ENCODE results near the gene INHBA. TPM values are rescaled to one million over a fixed set of nuclear protein-coding genes. Genes with fewer than 3 reads are reported as not detected.

INHBA gene
- total and polyA plus RNA-seq, 2 donors (not counting 3 experiments of a cell fraction or from before 2014, with no cell fraction given), result 22.9 to 23.2 TPM

DNA sequence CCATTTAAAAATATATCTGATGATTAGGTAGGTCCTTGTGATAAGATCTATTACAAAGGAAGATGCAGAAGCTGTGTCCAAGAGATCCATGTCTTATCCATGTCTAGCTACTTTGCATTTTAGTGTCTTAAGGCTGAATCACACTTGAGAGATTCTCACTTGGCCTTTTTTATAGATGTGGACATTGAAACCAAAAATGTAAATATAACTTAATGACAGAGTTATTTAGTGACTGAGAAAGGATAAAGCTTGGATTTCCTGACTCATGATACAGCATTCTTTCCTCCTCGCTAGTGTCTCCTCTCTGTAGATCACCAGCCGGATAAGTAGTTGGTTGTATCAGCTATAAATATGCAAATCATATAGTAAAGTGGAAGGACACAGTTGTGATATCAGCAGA is 23.3 kb downstream of the INHBA start:
- no peak overlapping the region for H3K4me2 ChIP-seq (ENCODE audit: insufficient read depth, low read length)
- H3K9ac ChIP-seq (replicated peaks; ENCODE audit: extremely low read depth, insufficient read depth, low read length), result no peak overlapping the region
- H3K4me1 ChIP-seq (ENCODE audit: control insufficient read depth, extremely low read depth, insufficient read depth, low read length), result no peaks in the 10 kb centered on the region
- TF ChIP-seq POLR2A (IDR thresholded peaks at IDR 0.05; ENCODE audit: low read depth, low read length), result no peak
- no peak for TF ChIP-seq POLR2AphosphoS5 (IDR thresholded peaks at IDR 0.05; ENCODE audit: insufficient read depth, low read depth, low read length)
- TF ChIP-seq FOS (IDR thresholded peaks at IDR 0.05; ENCODE audit: borderline replicate concordance, insufficient read depth, low read length), result no peak
- TF ChIP-seq GATA2 (IDR thresholded peaks at IDR 0.05; ENCODE audit: insufficient read depth, insufficient read length, low read depth, low read length), result no peak
- no peak for TF ChIP-seq JUN (IDR thresholded peaks at IDR 0.05; ENCODE audit: borderline replicate concordance, insufficient read depth, insufficient read length, low read depth)
- no peak for TF ChIP-seq EZH2 (IDR thresholded peaks at IDR 0.05; ENCODE audit: borderline replicate concordance, low read depth, low read length, severe bottlenecking)
- TF ChIP-seq, protein P1, sequence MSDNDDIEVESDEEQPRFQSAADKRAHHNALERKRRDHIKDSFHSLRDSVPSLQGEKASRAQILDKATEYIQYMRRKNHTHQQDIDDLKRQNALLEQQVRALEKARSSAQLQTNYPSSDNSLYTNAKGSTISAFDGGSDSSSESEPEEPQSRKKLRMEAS (IDR thresholded peaks at IDR 0.05; ENCODE audit: insufficient read depth, insufficient read length), result no peak
- H3K9me1 ChIP-seq (replicated peaks; ENCODE audit: control insufficient read depth, extremely low read depth, insufficient read depth, low read length), result no peaks in the 10 kb centered on the region
- DNase-seq (ENCODE audit: low read depth, low spot score) (no peak), FAIRE-seq (no peak)
- H3K9me3 ChIP-seq (replicated peaks; ENCODE audit: control insufficient read depth, insufficient read depth, low read length), result no peaks in the 10 kb centered on the region
- H3K27ac ChIP-seq (ENCODE audit: insufficient read depth, low read depth, low read length), result no peak overlapping the region
- H3K27me3 ChIP-seq (ENCODE audit: control insufficient read depth in 2 of 2, insufficient read depth in 2 of 2, low read length in 2 of 2), result no peaks in the 10 kb centered on the region
- CTCF ChIA-PET, result no interaction called here
- H2AFZ ChIP-seq (ENCODE audit: low read depth, low read length), result no peak overlapping the region
- no peaks in the 10 kb centered on the region for H4K20me1 ChIP-seq (replicated peaks; ENCODE audit: control insufficient read depth, extremely low read depth, insufficient read depth, low read length)
- no peaks in the 10 kb centered on the region for H3K79me2 ChIP-seq (ENCODE audit: control insufficient read depth, insufficient read depth, low read length)
- H3K36me3 ChIP-seq (ENCODE audit: control insufficient read depth in 2 of 2, extremely low read depth in 1 of 2, insufficient read depth in 2 of 2, low read length in 2 of 2), result no peaks in the 10 kb centered on the region
- BruUV-seq (replicated peaks), result no TSS peak
- POLR2A ChIA-PET, result no interaction called here
- dilution Hi-C loops (cut with MboI; ENCODE audit: extremely low pct_ligation_motif_present, low sequenced_read_pairs), result no loop called here
- H3K4me3 ChIP-seq (replicated peaks in 1 of 3; ENCODE audit: insufficient read depth in 1 of 3, low read depth in 1 of 3, low read length in 3 of 3), result no peak overlapping the region
- intact Hi-C loops (cut with micrococcal nuclease), result no loop called here

DNA sequence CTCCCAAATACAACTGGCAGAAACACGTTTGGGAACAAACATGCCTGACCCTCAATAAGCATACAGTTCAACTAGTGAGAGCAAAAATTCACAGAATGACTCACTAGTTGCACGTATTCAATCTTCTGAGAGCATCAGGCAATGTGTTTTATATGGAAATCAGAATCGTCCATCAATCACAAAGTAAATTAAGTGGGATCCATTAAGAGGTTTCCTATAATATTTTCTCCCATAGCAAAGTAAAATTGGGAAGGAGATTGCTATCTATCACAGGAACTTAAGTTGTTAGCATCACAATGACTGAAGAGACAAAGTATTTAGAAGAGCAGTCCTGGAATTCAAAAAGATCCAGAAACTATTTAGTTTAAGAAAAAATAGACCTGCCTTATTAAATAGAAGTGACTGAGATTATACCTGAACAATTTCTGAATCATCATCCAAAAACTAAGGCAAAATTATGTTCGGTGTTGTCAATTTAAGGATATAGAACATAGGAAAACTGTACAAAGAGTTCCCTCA is 28.3 kb downstream of the INHBA start:
- Histone ChIP-seq H3K79me2 (ENCODE audit: control insufficient read depth, insufficient read depth, low read length) (no peaks in the 10 kb centered on the region), H3K9me3 (replicated peaks; ENCODE audit: control insufficient read depth, insufficient read depth, low read length) (no peaks in the 10 kb centered on the region), H3K9ac (replicated peaks; ENCODE audit: extremely low read depth, insufficient read depth, low read length) (no peak overlapping the region), H3K4me2 (ENCODE audit: insufficient read depth, low read length) (no peak overlapping the region), H3K36me3 (ENCODE audit: control insufficient read depth in 2 of 2, extremely low read depth in 1 of 2, insufficient read depth in 2 of 2, low read length in 2 of 2) (no peaks in the 10 kb centered on the region), H3K27me3 (ENCODE audit: control insufficient read depth in 2 of 2, insufficient read depth in 2 of 2, low read length in 2 of 2) (no peaks in the 10 kb centered on the region), H2AFZ (ENCODE audit: low read depth, low read length) (no peak overlapping the region), H4K20me1 (replicated peaks; ENCODE audit: control insufficient read depth, extremely low read depth, insufficient read depth, low read length) (no peaks in the 10 kb centered on the region), H3K27ac (ENCODE audit: insufficient read depth, low read depth, low read length) (no peak overlapping the region), H3K4me3 (replicated peaks in 1 of 3; ENCODE audit: insufficient read depth in 1 of 3, low read depth in 1 of 3, low read length in 3 of 3) (no peak overlapping the region), H3K9me1 (replicated peaks; ENCODE audit: control insufficient read depth, extremely low read depth, insufficient read depth, low read length) (no peaks in the 10 kb centered on the region), H3K4me1 (ENCODE audit: control insufficient read depth, extremely low read depth, insufficient read depth, low read length) (no peaks in the 10 kb centered on the region)
- ChIA-PET POLR2A (no interaction called here), CTCF (no interaction called here)
- FAIRE-seq (no peak), DNase-seq (ENCODE audit: low read depth, low spot score) (no peak)
- TF ChIP-seq JUN (IDR thresholded peaks at IDR 0.05; ENCODE audit: borderline replicate concordance, insufficient read depth, insufficient read length, low read depth), result no peak
- no peak for TF ChIP-seq POLR2A (IDR thresholded peaks at IDR 0.05; ENCODE audit: low read depth, low read length)
- no peak for TF ChIP-seq GATA2 (IDR thresholded peaks at IDR 0.05; ENCODE audit: insufficient read depth, insufficient read length, low read depth, low read length)
- TF ChIP-seq FOS (IDR thresholded peaks at IDR 0.05; ENCODE audit: borderline replicate concordance, insufficient read depth, low read length), result no peak
- no peak for TF ChIP-seq EZH2 (IDR thresholded peaks at IDR 0.05; ENCODE audit: borderline replicate concordance, low read depth, low read length, severe bottlenecking)
- BruUV-seq (replicated peaks), result no TSS peak
- dilution Hi-C loops (cut with MboI; ENCODE audit: extremely low pct_ligation_motif_present, low sequenced_read_pairs) (no loop called here), intact Hi-C loops (cut with micrococcal nuclease) (no loop called here)
